ENCODE results near the gene HADHB.
"Not testable (repeated sequence)": the region's sequence is repeated elsewhere in the genome, so short reads cannot be mapped to it uniquely, and the experiment has no call there.

Gene HADHB

GRCh38 chr2:26329083-26329482, 84.3 kb downstream of the HADHB start:
- DNase-seq (ENCODE audit: low spot score): not testable (repeated sequence)

- peak; percentile 83 for DNase-seq (ENCODE audit: low spot score)
These were observed 85.4 kb downstream of the HADHB start for GRCh38 chr2:26330114-26330549.

- no peak for DNase-seq (ENCODE audit: low spot score)
These were observed 85.9 kb downstream of the HADHB start for GRCh38 chr2:26330604-26331003.

- DNase-seq (ENCODE audit: low spot score): not testable (repeated sequence)
These were observed 86.6 kb downstream of the HADHB start for GRCh38 chr2:26331321-26331720.

DNA sequence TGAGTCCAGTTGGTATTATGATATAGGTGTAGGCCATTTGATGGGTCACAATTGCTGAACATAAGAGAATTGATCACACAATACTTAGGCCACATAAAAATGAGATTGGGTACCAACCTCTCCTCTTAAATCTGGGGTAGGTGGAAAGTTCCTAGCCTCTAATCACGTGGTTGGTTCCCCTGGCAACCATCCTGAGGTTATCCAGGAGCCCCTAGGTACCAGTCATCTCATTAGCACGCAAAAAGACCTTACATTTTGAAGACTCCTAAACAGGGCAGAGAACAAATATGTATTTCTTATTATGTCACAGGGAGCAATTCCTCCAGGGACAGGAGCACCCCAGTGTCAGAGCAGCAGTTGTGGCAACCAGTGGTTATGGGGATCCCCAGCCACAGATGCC, 88.6 kb downstream of the HADHB start:
- no peak for DNase-seq (ENCODE audit: low spot score)

DNA sequence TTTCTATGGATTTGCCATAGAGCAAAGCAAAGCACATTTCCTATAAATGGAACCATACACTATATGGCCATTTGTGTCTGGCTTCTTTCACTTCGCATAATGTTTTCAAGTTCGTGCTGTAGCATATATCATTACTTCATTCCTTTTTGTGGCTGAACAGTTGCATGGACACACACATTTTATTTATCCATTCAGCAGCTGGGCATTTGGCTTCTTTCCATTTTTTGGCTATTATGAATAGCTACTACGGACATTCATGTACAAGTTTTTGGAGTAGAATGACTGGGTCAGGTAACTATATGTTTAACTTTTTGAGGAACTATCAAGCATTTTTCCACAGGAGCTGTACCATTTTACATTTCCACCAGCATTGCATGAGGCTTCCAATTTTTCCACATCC, 90.5 kb downstream of the HADHB start:
- no peak for DNase-seq (ENCODE audit: low spot score)

- DNase-seq (ENCODE audit: low spot score): no peak
These were observed 92.0 kb downstream of the HADHB start for GRCh38 chr2:26336719-26337118.

DNA sequence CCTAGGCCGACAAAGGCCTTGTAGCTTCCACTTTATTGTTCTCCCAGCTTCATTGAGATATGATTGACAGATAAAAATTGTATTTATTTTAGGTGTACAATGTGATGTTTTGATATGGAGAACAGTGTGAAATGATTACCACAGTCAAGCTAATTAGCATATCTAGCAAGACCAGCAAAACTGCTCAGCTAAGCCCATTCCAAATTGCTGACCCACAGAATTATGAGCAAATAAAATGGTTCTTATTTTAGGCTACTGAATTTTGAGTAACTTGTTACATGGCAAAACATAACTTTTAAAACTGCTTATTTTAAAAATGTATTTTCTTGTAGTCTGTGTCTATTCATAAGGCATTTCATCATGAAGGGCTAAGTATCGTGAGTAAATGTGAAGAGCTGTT, 92.6 kb downstream of the HADHB start:
- DNase-seq (ENCODE audit: low spot score): no peak

Measured in LoVo (cell line).